HG03139 (cell line): Measurements from ENCODE around the gene CLDN15.

Experiments used
- ATAC-seq: cut with Tn5 transposase; IDR thresholded peaks from one replicate; pipeline ENCODE4 v1.9.1; 2021; ENCODE audit not compliant: unreplicated experiment

The CLDN15 gene

DNA sequence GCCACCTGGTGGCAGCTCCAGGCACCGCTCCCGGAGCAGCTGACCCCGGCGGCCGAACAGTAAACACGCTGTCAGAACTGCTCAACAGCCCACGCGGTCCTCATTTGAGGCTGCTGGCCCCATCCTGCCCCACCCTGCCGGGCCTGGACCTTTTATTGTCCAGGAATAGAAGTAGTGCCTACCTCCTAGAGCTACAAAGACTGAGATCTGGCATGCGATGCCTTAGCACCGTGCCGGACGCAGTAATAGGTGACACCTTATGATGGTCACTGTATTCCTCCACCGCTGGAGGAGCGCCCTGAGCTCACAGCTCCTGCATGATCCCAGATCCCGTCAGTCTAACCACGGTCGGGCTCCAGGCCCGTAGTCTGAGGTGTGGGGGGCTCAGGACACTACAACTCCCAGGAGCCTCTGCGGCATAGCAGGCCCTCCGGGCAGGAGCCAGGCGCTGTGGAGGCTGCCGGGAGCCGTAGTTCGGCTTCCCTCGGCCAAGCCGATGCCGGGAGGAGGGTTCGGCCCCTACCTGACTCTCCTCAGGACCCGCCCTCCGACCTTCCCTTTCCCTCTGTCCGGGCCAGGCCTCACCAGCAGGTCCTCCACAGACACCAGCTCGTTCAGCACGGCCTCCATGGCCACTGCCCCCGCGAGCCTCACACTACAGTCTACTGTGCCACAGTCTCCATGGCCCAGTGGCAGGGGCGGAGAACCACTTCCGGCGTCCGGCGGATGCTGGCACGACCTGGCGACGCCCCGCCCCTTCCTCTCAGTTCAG lies 7.0 kb upstream of the CLDN15 start, which contains the start of gene FIS1:
Gene FIS1 (minus strand): TSS at position 707 of the 772 bp plus-strand sequence. CDS start 77 bp downstream, at position 630.
- peak; percentile 84 for ATAC-seq

DNA sequence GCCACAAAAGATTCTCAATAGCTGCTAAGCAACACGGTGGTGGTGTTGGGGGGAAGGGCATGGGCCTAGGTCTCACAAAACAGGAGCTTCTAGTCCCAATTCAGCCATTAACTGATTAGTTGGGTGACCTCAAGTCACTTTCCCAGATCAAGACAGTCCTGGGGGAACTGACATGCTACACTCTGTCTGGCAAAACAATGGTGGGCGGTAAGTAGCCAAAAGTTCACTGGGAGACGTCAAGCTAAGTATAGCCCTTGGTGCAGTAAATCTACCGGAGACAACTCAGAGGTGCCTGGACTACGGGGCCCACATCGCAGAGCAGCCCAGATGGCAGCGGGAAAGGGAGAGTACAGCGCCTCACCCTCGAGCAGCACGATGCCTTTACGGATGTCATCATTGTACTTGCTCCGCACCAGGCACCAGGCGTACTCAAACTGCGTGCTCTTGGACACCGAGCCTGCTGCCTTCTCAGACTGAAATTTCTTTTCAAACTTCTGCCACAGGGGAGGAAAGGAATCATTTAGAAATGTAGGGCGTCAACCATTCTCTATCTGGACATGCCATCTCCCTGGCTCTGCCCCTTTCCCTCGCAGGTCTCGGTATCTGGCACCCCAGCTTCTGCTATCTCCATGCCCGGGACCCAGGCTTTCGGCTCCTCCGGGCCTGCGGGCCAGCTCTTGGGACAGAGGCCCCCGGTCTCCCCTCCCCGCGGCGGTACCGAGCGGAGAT lies 6.2 kb upstream of the CLDN15 start:
- no peak for ATAC-seq

DNA sequence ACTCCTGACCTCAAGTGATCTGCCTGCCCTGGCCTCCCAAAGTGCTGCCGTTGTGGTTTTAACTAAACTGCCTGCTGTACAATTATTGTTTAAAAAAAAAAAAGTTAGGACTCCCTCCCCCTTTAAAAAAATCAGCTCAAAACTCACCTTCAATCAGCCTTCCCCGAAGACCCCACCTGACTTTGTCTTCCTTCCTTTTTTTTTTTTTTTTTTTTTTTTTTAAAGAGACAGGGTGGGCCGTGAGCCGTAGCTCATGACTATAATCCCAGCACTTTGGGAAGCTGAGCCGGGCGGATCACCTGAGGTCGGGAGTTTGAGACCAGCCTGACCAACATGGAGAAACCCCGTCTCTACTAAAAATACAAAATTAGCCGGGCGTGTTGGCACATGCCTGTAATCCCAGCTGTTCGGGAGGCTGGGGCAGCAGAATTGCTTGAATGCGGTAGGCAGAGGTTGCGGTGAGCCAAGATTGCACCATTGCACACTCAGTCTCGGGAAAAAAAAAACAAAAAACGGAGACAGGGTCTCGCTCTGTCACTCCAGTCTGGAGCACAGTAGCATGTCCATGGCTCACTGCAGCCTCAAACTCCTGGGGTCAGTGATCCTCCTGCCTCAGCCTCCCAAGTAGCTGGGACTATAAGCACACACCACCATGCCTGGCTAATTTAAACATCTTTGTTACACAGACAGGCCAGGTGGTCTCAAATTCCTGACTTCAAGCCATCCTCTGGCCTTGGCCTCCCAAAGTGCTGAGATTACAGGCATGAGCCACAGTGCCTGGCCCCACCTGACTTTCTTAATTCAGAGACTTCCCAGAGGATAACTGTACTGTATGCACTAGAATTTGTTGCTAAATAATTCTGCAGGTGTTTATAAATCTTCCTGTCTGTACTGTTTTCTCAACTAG lies 4.1 kb upstream of the CLDN15 start:
- no peak for ATAC-seq

DNA sequence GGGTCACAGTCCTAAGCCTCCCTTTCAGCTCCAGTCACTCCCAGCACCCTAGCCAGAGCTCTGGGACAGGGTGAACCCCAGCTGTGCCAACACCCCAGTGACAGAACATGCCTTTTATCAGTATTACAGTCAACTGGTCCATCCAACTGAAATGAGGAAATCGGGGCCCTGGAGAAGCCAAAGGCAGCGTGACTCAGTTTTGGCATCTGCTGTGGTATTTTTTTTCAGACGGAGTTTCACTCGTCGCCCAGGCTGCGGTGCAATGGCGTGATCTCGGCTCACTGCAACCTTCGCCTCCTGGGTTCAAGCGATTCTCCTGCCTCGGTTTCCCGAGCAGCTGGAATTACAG lies 3.4 kb upstream of the CLDN15 start:
- no peak for ATAC-seq

DNA sequence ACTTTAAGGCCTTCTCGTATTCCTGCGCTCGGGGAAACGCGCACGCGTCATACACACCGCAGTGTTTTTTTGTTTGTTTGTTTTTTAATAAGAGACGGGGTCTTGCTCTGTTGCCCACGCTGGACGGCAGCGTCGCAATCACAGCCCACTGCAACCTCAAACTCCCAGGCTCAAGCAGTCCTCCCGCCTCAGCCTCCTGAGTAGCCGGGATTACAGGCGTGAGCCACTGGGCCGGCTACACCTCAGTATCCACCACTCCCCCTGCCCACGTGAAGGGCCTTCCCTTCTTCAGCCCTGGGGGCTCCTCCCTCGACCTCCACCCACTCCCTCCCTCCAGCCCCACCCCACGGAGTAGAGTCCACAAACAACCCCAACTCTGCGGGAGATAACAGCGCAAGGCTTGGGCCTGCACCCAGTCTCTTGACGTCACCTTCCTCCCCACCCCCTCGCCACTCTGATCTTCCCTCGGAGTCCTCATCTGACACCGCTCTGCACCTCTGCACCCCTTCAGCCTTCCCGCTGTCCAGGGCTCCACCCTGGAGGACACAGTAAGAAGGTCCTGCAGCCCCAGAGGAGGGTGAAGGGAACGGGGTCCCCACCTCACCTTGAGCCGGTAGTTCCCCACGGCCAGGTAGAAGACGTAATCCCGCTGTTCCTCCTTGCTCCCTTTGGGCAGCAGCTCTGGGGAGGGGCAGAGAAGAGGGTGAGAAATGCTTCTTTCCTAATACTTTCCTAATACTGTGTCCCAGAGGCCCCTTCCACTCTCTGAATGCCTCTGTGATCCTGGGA lies 2.8 kb upstream of the CLDN15 start:
- no peak for ATAC-seq

DNA sequence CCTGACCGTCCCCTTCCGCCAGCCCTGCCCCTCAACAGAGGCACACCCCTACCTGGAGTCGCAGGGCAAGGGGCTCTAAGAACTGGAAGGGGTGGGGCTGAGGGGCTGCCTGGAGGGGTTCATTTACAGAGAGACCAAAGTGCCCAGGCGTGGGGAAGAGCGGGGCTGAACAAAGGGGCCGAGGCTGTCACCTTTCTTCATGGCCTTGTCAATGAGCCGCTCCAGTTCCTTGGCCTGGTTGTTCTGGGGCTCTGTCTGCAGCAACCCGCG lies 2.3 kb upstream of the CLDN15 start:
- ATAC-seq = no peak

DNA sequence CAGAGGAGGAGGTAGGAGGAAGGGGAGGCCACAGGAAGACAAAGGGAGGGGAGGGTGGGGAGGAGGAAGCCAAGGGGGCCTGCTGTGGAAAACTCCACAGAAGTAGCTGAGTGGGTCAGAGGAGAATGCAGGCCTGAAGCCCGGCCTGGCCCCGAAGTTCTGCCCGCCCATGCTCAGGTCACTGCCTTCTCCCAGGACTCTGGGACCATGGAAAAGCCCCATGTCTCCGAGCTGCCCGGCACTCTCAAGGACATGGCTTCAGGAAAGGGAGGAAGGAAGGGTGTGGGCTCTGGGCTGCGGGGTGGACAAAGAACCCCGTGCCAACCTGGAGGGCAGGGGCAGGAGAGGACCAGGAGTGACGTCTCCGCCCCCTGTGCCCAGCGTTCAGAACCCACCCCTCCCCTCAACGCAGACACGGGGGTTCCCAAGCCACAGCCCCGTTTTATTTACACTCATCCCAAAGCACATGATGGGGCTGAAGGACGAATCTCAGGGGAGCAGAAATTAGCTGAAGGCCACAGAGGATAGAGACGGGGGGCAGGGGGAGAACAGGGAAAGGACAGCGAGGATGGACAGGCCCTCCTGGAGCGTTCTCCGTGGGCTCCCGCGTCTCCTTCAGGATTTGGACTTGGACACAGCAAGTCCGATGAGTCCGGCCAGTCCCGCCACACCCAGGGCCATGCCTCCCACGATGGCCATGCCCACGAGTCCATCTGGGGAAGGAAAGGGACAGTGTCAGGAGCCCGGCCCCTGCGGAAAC lies 1.8 kb upstream of the CLDN15 start:
- ATAC-seq = no peak

DNA sequence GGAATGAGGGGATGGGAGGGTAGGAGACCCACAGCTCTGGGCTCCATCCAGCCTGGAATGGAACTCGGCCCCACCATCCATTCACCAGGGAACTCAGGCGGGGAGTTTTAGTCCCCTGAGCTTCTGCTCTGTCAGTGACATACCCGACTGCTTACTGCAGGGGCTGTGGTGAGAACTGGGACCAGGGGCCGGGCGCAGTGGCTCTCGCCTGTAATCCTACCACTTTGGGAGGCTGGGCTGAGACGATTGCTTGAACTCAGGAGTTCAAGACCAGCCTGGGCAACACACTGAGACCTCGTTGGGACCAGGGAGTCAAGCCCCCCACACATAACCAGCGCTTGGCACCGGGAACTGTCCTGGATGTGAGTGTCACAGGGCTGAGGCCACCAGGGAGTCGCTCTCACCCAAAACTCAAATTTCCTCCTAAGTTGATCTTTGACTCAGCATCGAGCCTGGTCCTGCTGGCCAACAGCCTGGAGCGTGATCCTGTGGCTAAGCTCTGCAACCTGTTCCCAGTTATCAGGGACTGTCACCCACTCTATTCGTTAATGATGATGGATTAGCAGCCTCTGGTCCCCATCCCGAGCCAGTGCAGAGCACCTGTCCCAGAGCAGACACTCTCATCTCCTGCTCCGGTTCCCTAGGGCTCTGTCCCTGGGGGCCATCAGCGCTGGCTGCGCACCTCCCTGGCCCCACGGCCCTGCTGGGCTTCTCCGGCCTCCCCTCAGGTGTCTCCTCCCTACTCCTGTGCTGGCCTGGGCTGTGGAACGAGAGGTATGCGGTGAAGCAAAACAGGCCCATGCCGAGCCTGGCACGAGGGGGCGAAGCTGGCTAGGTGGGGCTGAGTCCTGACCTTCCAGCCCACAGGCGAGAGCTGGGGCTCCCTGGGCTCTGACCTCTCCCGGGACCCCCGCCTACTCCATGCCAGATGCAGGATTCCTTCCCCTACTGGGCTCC lies 902 bp upstream of the CLDN15 start:
- ATAC-seq = no peak

DNA sequence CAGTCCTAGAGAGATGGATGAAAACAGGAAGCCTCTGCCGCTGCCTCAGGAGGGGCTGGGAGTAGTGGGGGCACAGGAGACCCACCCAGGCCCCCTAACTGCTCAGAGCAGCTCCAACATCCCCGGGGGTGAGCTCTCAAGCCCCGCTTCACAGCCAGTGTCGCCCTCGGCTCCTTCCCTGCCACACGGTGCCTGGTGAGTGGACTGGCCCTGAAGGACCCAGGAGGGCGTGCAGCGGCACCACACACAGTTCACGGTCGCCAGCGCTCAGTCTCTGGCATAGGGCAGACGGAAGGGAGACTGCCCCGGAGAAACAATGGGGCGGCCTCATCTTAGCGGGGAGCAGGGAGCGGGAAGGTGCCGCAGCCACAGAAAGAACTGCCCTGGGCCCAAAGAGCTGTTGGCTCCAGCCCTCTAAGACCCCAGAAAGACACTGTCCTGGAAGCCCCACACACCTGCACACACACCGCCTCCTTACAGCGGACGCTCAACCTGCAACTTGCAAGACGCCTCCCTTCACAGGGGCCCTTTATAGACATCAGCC lies 1.2 kb downstream of the CLDN15 start:
- no peak for ATAC-seq

DNA sequence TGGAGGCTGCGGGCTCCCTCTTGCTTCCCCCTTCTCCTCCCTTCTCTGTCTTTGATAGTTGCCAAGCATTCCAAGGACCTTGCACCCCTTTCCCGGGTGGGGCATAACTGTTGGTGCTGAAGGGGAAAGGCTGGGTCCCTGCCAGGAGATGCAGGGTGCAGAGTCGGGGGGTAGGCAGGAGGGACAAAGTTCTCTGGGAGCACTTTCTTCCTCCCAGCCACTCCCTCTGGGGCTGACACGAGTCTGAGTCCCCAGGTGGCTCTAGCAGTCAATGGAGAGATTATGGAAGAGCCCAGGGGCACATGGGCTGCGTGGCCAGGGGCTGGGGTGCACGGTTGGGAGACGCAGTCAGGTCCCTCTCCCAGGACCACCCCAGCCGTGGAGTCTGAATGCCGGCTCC lies 2.1 kb downstream of the CLDN15 start:
- no peak for ATAC-seq

DNA sequence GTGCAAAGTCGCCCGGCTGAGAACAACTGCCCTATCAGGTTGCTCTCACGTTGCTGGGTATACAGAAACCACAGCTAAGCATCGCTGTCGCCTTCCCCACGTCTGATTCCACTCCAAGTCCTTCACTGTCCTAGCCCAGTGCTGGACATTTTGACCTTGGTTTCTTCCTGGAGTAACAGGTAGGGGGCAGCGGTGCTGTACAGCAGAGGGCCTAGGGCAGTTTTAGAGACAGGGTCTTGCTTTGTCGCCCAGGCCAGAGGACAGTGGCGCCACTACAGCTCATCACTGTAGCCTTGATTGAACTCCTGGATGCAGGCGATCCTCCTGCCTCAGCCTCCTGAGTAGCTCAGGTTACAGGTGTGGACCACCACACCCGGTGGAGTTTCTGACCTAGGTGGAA lies 2.6 kb downstream of the CLDN15 start:
- ATAC-seq = no peak

DNA sequence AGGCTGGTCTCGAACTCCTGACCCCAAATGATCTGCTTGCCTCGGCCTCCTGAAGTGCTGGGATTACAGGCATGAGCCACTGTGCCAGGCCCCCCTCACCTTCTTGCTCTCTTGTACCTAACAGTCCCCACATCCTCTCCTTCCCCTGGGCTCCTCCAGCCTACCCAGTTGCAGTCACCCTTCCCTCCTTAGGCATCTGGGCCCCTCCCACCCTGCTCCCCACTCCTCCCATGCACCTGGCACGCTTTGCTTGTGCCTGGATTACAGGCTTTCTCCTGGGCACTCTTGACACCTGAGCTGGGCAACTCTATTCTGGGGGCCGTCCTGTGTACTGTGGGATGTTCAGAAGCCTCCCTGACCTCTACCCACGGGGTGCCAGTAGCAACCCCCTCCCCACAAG lies 3.0 kb downstream of the CLDN15 start:
- no peak for ATAC-seq

DNA sequence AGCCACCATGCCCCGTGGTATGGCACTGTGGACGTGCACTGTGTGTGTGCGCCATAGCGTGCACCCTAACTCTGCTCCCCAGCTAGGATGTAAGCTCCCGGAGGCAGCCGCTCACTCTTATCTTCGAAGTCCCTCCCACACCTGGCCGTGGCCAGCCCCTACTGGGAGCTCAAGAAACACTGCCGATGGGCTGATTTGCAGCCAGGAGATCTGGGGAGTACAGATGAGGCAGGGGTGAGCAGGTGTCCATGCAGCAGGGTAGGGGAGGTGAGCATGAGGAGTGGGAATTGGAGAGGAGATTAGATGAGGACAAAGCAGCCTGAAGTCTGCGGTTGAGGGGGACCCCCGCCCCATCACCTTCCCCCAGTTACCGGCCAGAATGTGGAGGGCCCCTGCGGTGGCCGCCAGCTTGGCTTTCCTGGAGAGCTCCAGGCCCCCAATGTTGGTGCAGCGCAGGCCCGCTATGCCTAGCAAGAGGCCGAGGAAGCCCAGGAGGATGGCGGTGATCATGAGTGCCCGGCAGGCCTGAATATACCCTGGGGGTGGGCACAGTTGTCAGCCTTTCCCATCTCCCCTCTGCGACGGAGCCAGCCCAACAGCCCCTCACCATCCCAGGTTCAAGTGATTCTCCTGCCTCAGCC lies 3.6 kb downstream of the CLDN15 start:
- no peak for ATAC-seq

DNA sequence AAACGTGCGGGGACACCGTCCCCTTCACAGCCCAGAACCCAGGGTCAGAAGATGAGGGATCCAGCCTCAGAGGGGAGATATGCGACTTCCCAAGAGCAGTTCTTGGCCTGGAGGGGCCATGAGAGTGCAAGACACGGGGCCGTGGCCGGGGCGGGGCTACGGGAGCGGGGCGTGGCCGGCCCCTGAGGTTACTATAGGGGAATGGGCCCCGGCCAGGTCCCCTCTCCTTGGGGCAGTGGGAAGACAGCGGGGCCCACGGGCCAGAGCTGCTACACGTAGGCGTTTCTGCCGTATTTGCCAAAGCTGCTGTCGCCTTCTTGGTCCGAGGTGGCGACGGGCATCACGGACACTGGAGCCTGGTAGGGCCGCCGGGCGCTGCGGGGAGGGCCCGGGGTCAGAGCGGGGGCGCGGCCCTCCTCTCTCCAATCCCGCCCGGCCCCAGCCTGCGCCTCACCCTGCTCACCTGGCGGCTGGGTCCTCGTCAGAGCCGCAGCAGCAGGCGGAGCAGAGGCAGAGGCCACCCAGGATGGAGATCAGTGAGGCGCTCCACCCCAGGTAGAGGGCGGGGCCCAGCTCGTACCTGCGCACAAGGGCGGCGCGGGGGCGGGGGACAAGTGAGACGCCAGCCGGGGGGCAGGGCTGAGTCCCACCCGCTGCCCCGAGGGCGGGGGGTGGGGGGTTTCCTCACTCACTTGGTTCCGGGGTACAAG lies 5.3 kb downstream of the CLDN15 start:
- no peak for ATAC-seq

DNA sequence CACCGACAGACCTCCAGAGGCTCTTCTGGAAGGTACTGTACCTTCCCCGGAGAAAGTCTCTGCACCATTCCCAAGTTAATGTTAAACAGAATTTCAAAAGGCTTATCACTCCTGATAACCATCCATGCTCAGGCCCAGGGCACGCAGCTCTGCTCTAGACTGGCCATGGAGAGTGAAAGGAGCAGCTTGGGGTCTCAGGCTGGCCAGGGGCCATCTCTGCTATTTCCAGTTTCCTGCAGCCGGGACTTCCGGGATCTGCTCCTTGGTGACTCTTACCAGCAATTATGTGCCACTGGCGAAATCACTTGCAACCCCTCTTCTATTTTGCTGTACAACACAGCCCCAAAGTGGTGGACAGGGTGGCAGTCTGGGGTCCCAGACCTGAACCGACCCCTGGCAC lies 6.0 kb downstream of the CLDN15 start:
- ATAC-seq = no peak

DNA sequence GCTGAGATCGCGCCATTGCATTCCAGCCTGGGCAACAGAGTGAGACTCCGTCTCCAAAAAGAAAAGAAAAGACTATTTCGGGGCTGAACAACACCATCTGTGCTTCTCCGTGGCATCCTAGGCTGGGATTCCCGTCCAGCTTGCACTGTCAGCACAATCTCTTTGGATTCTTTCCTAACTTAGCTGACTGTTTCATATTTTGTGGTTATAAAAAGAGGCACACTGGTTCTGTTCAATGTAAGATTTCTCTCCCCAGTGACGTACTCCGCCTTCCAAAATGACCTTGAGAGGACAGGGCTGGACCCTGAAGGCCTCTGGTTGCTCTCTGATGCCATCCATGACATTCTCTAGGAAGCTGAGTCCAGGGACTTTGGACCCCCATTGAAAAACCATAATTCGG lies 10.9 kb downstream of the CLDN15 start:
- no peak for ATAC-seq

DNA sequence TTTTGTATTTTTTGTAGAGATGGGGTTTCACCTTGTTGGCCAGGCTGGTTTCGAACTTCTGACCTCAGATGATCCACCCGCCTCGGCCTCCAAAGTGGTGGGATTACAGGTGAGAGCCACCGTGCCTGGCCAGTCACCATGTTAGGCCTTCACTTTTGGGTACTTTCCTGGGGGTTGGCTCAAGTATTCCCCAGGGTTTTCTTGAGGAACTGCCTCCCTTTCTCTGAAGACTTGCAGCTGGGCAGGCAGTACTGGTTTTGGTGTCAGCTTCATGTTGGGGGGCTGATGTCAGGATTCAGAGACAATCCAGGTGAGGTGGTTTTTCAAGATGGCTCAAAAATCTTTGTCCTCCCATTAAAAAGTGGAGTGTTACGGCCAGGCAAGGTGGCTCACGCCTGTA lies 12.0 kb downstream of the CLDN15 start:
- ATAC-seq = no peak

DNA sequence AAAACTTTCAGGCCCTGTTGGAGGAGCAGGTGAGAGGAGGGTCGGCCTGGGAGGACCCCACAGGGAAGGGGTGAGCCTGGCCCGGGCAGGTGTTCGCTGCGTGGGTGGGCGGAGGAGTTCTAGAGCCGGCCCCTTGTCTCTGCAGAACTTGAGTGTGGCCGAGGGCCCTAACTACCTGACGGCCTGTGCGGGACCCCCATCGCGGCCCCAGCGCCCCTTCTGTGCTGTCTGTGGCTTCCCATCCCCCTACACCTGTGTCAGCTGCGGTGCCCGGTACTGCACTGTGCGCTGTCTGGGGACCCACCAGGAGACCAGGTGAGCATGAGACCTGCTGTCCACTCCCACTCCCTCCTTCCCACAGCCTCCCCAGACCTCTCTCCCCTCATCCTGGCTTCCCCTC lies 14.1 kb downstream of the CLDN15 start:
- no peak for ATAC-seq
